MG63 (cell line): Measurements from ENCODE around the gene SIAE. TPM values are rescaled to one million over a fixed set of nuclear protein-coding genes. Genes with fewer than 3 reads are reported as not detected.

Source experiments
- DNase-seq: peaks from one replicate; pipeline ENCODE4 v3.0.0-alpha.2; 2020
- H3K27me3 ChIP-seq: fragments of 250-450 bp; sonication (Bioruptor Pico); 2 replicates; pipeline ENCODE4 v1.5.1; 2020; ENCODE audit warnings: mild to moderate bottlenecking, moderate library complexity
- H3K36me3 ChIP-seq: fragments of 250-450 bp; sonication (Bioruptor Pico); 2 replicates; pipeline ENCODE4 v1.5.1; 2020; ENCODE audit warnings: mild to moderate bottlenecking, moderate library complexity
- H3K4me3 ChIP-seq: fragments of 250-450 bp; sonication (Bioruptor Pico); 2 replicates; pipeline ENCODE4 v1.5.1; 2020; ENCODE audit warnings: mild to moderate bottlenecking, moderate library complexity
- H3K9me3 ChIP-seq: fragments of 250-450 bp; sonication (Bioruptor Pico); 2 replicates; pipeline ENCODE4 v1.5.1; 2020; ENCODE audit warnings: mild to moderate bottlenecking, moderate library complexity
- total RNA-seq: library from RNA; depleted of rRNA; stranded (reverse); fragments of >200 nt; shearing (Covaris generic); gene quantifications from 2 replicates; pipeline ENCODE4 v1.2.3, GENCODE V29; 2014; ENCODE audit warnings: low replicate concordance

SIAE gene
- total RNA-seq, 1 experiment from 2014 or later: 4.6 TPM

- no peaks in the 10 kb centered on the region for H3K27me3 ChIP-seq
- H3K36me3 ChIP-seq: no peaks in the 10 kb centered on the region
- no peaks in the 10 kb centered on the region for H3K9me3 ChIP-seq
- no peak for DNase-seq
- peak overlapping the region; percentile 90 for H3K4me3 ChIP-seq
Measured at GRCh38 chr11:124674571-124674970, 1.0 kb upstream of the SIAE start.

GRCh38 chr11:124674168-124674517 is 604 bp upstream of the SIAE start:
- Histone ChIP-seq H3K36me3 (no peaks in the 10 kb centered on the region), H3K27me3 (no peaks in the 10 kb centered on the region), H3K4me3 (peak overlapping the region; percentile 90), H3K9me3 (no peaks in the 10 kb centered on the region)
- no peak for DNase-seq

- Histone ChIP-seq H3K27me3 (no peaks in the 10 kb centered on the region), H3K36me3 (no peaks in the 10 kb centered on the region), H3K4me3 (peak overlapping the region; percentile 90), H3K9me3 (no peaks in the 10 kb centered on the region)
- DNase-seq: no peak
Measured at GRCh38 chr11:124672536-124673215, 863 bp downstream of the SIAE start.

- Histone ChIP-seq H3K27me3 (no peaks in the 10 kb centered on the region), H3K4me3 (no peak overlapping the region), H3K9me3 (no peaks in the 10 kb centered on the region), H3K36me3 (no peaks in the 10 kb centered on the region)
- DNase-seq: no peak
Measured at GRCh38 chr11:124670732-124671131, 2.8 kb downstream of the SIAE start.

- Histone ChIP-seq H3K36me3 (no peaks in the 10 kb centered on the region), H3K4me3 (no peak overlapping the region), H3K27me3 (no peaks in the 10 kb centered on the region), H3K9me3 (no peaks in the 10 kb centered on the region)
- peak; percentile 6 for DNase-seq
Measured at GRCh38 chr11:124669193-124669592, 4.3 kb downstream of the SIAE start.

GRCh38 chr11:124667601-124668000 is 5.9 kb downstream of the SIAE start:
- H3K36me3 ChIP-seq: no peaks in the 10 kb centered on the region
- H3K27me3 ChIP-seq: no peaks in the 10 kb centered on the region
- H3K9me3 ChIP-seq: no peaks in the 10 kb centered on the region
- no peak for DNase-seq
- H3K4me3 ChIP-seq: no peak overlapping the region

GRCh38 chr11:124663861-124664260 is 9.7 kb downstream of the SIAE start:
- Histone ChIP-seq H3K36me3 (no peaks in the 10 kb centered on the region), H3K4me3 (no peak overlapping the region), H3K9me3 (no peaks in the 10 kb centered on the region), H3K27me3 (no peaks in the 10 kb centered on the region)
- no peak for DNase-seq

GRCh38 chr11:124662106-124662505 is 11.4 kb downstream of the SIAE start:
- Histone ChIP-seq H3K4me3 (no peak overlapping the region), H3K27me3 (no peaks in the 10 kb centered on the region), H3K9me3 (no peaks in the 10 kb centered on the region), H3K36me3 (no peaks in the 10 kb centered on the region)
- no peak for DNase-seq

- H3K36me3 ChIP-seq: no peaks in the 10 kb centered on the region
- DNase-seq: no peak
Measured at GRCh38 chr11:124661553-124661952, 12.0 kb downstream of the SIAE start.

GRCh38 chr11:124658986-124659385 is 14.6 kb downstream of the SIAE start:
- Histone ChIP-seq H3K36me3 (no peaks in the 10 kb centered on the region), H3K27me3 (no peaks in the 10 kb centered on the region), H3K9me3 (no peaks in the 10 kb centered on the region), H3K4me3 (no peak overlapping the region)
- no peak for DNase-seq

More at GRCh38 chr11:124661553-124661952, 12.0 kb downstream of the SIAE start:
- no peak overlapping the region for H3K4me3 ChIP-seq
- no peaks in the 10 kb centered on the region for H3K9me3 ChIP-seq
- no peaks in the 10 kb centered on the region for H3K27me3 ChIP-seq

GRCh38 chr11:124658501-124658900 is 15.0 kb downstream of the SIAE start:
- no peaks in the 10 kb centered on the region for H3K27me3 ChIP-seq
- H3K9me3 ChIP-seq: no peaks in the 10 kb centered on the region
- no peak for DNase-seq
- H3K4me3 ChIP-seq: no peak overlapping the region
- no peaks in the 10 kb centered on the region for H3K36me3 ChIP-seq

- no peak for DNase-seq
- H3K4me3 ChIP-seq: no peak overlapping the region
- H3K9me3 ChIP-seq: no peaks in the 10 kb centered on the region
- no peaks in the 10 kb centered on the region for H3K27me3 ChIP-seq
- H3K36me3 ChIP-seq: no peaks in the 10 kb centered on the region
Measured at GRCh38 chr11:124657904-124658303, 15.6 kb downstream of the SIAE start.

GRCh38 chr11:124656774-124657630 is 16.5 kb downstream of the SIAE start:
- H3K4me3 ChIP-seq: no peak overlapping the region
- no peak for DNase-seq
- no peaks in the 10 kb centered on the region for H3K27me3 ChIP-seq
- H3K36me3 ChIP-seq: no peaks in the 10 kb centered on the region
- H3K9me3 ChIP-seq: no peaks in the 10 kb centered on the region

- Histone ChIP-seq H3K27me3 (no peaks in the 10 kb centered on the region), H3K9me3 (no peaks in the 10 kb centered on the region), H3K36me3 (no peaks in the 10 kb centered on the region), H3K4me3 (no peak overlapping the region)
- DNase-seq: no peak
Measured at GRCh38 chr11:124648610-124649009, 24.9 kb downstream of the SIAE start.

- H3K4me3 ChIP-seq: no peak overlapping the region
- H3K9me3 ChIP-seq: no peaks in the 10 kb centered on the region
- no peaks in the 10 kb centered on the region for H3K36me3 ChIP-seq
Measured at GRCh38 chr11:124646148-124646547, 27.4 kb downstream of the SIAE start.

GRCh38 chr11:124644426-124645280 is 28.9 kb downstream of the SIAE start:
- no peaks in the 10 kb centered on the region for H3K27me3 ChIP-seq
- peak; percentile 47 for DNase-seq
- no peaks in the 10 kb centered on the region for H3K9me3 ChIP-seq
- H3K36me3 ChIP-seq: no peaks in the 10 kb centered on the region
- no peak overlapping the region for H3K4me3 ChIP-seq

More at GRCh38 chr11:124646148-124646547, 27.4 kb downstream of the SIAE start:
- DNase-seq: no peak
- no peaks in the 10 kb centered on the region for H3K27me3 ChIP-seq
